HEK293 (cell line): ENCODE measurements around the gene FOXO1.

Experiments used
- CTCF ChIA-PET: fragments of 350-600 bp; formaldehyde crosslinking; extraction: SDS; loops from one replicate; lab custom pipeline; 2021; ENCODE audit warnings: antibody characterized with exemption; lab: Yijun Ruan, JAX
- POLR2A ChIA-PET: fragments of 300-600 bp; formaldehyde crosslinking; extraction: SDS; loops from one replicate; lab custom pipeline; 2020; ENCODE audit warnings: antibody characterized with exemption, inconsistent platforms; lab: Yijun Ruan, JAX
- H3K27ac ChIP-seq: fragments of 200-500 bp; sonication (Bioruptor generic); 2 replicates; pipeline ENCODE4 v1.5.1; 2014; ENCODE audit warnings: low read depth, low read length, control low read depth, inconsistent platforms; ENCODE audit errors: extremely low read depth
- H3K36me3 ChIP-seq, 2 experiments: fragments of 200-500 bp in 1 of 2; sonication (Bioruptor generic) in 1 of 2; 1 replicate in 1 of 2; 2 replicates in 1 of 2; pipeline ENCODE4 v1.5.1; 2014 to 2017; ENCODE audit warnings: inconsistent platforms in 2 of 2, low read length in 2 of 2; ENCODE audit not compliant: control insufficient read depth in 2 of 2, insufficient read depth in 1 of 2
- H3K4me1 ChIP-seq: fragments of 200-500 bp; sonication (Bioruptor generic); 2 replicates; pipeline ENCODE4 v1.5.1; 2014; ENCODE audit warnings: mild to moderate bottlenecking, low read length, inconsistent platforms; ENCODE audit not compliant: control insufficient read depth, insufficient read depth
- H3K4me3 ChIP-seq: 2 replicates; pipeline ENCODE4 v1.5.1; 2011; ENCODE audit warnings: low read depth, mild to moderate bottlenecking, control low read depth, low read length, moderate library complexity
- H3K9me3 ChIP-seq: fragments of 200-500 bp; sonication (Bioruptor generic); 2 replicates; pipeline ENCODE4 v1.5.1; 2014; ENCODE audit warnings: low read depth, low read length, inconsistent platforms; ENCODE audit not compliant: control insufficient read depth, insufficient read depth
- BCL11B ChIP-seq: fragments of 450-650 bp; formaldehyde crosslinking; IDR thresholded peaks from 2 replicates; pipeline ENCODE4 v1.5.1; 2016; ENCODE audit warnings: low read depth, missing biosample characterization, missing genetic modification characterization
- GLI4 ChIP-seq: fragments of 450-650 bp; formaldehyde crosslinking; IDR thresholded peaks from 2 replicates; pipeline ENCODE4 v1.5.1; 2016; ENCODE audit warnings: missing biosample characterization, missing genetic modification characterization
- IKZF3 ChIP-seq: fragments of 450-650 bp; IDR thresholded peaks from 2 replicates; pipeline ENCODE4 v1.5.0; 2018; ENCODE audit warnings: missing biosample characterization, mild to moderate bottlenecking, missing genetic modification characterization, moderate library complexity
- ZFP3 ChIP-seq: fragments of 450-650 bp; formaldehyde crosslinking; IDR thresholded peaks from 2 replicates; pipeline ENCODE4 v1.5.1; 2016; ENCODE audit warnings: low read depth, missing biosample characterization, missing genetic modification characterization
- ZFP41 ChIP-seq: fragments of 450-650 bp; formaldehyde crosslinking; IDR thresholded peaks from 2 replicates; pipeline ENCODE4 v1.5.1; 2016; ENCODE audit warnings: missing biosample characterization, missing genetic modification characterization, borderline replicate concordance
- ZNF169 ChIP-seq: fragments of 450-650 bp; formaldehyde crosslinking; IDR thresholded peaks from 2 replicates; pipeline ENCODE4 v1.5.1; 2016; ENCODE audit warnings: missing biosample characterization, missing genetic modification characterization
- ZNF174 ChIP-seq: fragments of 450-650 bp; formaldehyde crosslinking; IDR thresholded peaks from 2 replicates; pipeline ENCODE4 v1.5.0; 2017; ENCODE audit warnings: missing biosample characterization, mild to moderate bottlenecking, missing genetic modification characterization
- ZNF341 ChIP-seq: fragments of 450-650 bp; formaldehyde crosslinking; IDR thresholded peaks from 2 replicates; pipeline ENCODE4; 2016; ENCODE audit warnings: low read depth, missing biosample characterization, missing genetic modification characterization
- ZNF398 ChIP-seq: fragments of 450-650 bp; formaldehyde crosslinking; IDR thresholded peaks from 2 replicates; pipeline ENCODE4 v1.5.1; 2017; ENCODE audit warnings: missing biosample characterization, missing genetic modification characterization
- ZNF488 ChIP-seq: fragments of 450-650 bp; formaldehyde crosslinking; IDR thresholded peaks from 2 replicates; pipeline ENCODE4 v1.5.1; 2016; ENCODE audit warnings: missing biosample characterization, missing genetic modification characterization
- ZNF544 ChIP-seq: fragments of 450-650 bp; formaldehyde crosslinking; IDR thresholded peaks from 2 replicates; pipeline ENCODE4 v1.5.0; 2017; ENCODE audit warnings: missing biosample characterization, missing genetic modification characterization
- ZNF558 ChIP-seq: fragments of 450-650 bp; formaldehyde crosslinking; IDR thresholded peaks from 2 replicates; pipeline ENCODE4 v1.5.1; 2016; ENCODE audit warnings: missing biosample characterization, missing genetic modification characterization
- ZNF596 ChIP-seq: fragments of 450-650 bp; IDR thresholded peaks from 2 replicates; pipeline ENCODE4 v1.5.0; 2018; ENCODE audit warnings: missing biosample characterization, mild to moderate bottlenecking, missing genetic modification characterization, moderate library complexity
- ZNF624 ChIP-seq: fragments of 450-650 bp; formaldehyde crosslinking; IDR thresholded peaks from 2 replicates; pipeline ENCODE4 v1.5.1; 2017; ENCODE audit warnings: missing biosample characterization, missing genetic modification characterization
- ZNF658 ChIP-seq: fragments of 450-650 bp; formaldehyde crosslinking; IDR thresholded peaks from 2 replicates; pipeline ENCODE4; 2016; ENCODE audit warnings: missing biosample characterization, missing genetic modification characterization
- ZNF76 ChIP-seq: fragments of 450-650 bp; formaldehyde crosslinking; IDR thresholded peaks from 2 replicates; pipeline ENCODE4; 2016; ENCODE audit warnings: low read depth, missing biosample characterization, missing genetic modification characterization, borderline replicate concordance
- ZSCAN16 ChIP-seq: fragments of 450-650 bp; formaldehyde crosslinking; IDR thresholded peaks from 2 replicates; pipeline ENCODE4 v1.5.1; 2016; ENCODE audit warnings: missing biosample characterization, missing genetic modification characterization
- ZSCAN18 ChIP-seq: fragments of 450-650 bp; formaldehyde crosslinking; IDR thresholded peaks from 2 replicates; pipeline ENCODE4 v1.5.1; 2016; ENCODE audit warnings: missing biosample characterization, missing genetic modification characterization
- ZXDB ChIP-seq: fragments of 450-650 bp; formaldehyde crosslinking; IDR thresholded peaks from 2 replicates; pipeline ENCODE4 v1.5.1; 2016; ENCODE audit warnings: missing biosample characterization, missing genetic modification characterization

FOXO1 gene

GRCh38 chr13:40657307-40657706 is 9.1 kb downstream of the FOXO1 start:
- no peaks in the 10 kb centered on the region for H3K9me3 ChIP-seq
- ChIA-PET CTCF (interaction anchor here (0.7 to 1.1 kb wide), 2 partner anchors 11 to 385 kb away, joined by 3 read pairs; no protein-coding TSS in a partner anchor), POLR2A (no interaction called here)
- TF ChIP-seq ZNF596 (tag by site-specific recombination) (no peak), ZNF174 (tag by site-specific recombination) (no peak), ZNF76 (tag by site-specific recombination) (no peak)
- H3K36me3 ChIP-seq, result no peaks in the 10 kb centered on the region; a peak in 1 of 3 replicates
- H3K4me3 ChIP-seq, result no peak overlapping the region
- peaks cover 4% of the 10 kb centered on the region; the same call in 1 of the 2 replicates for H3K4me1 ChIP-seq
- H3K27ac ChIP-seq, result no peak overlapping the region

- Histone ChIP-seq H3K4me1 (peaks cover 4% of the 10 kb centered on the region; the same call in 1 of the 2 replicates), H3K36me3 (no peaks in the 10 kb centered on the region; a peak in 1 of 3 replicates), H3K9me3 (no peaks in the 10 kb centered on the region), H3K27ac (no peak overlapping the region), H3K4me3 (no peak overlapping the region)
- POLR2A ChIA-PET, result no interaction called here
- no peak for TF ChIP-seq ZFP41 (tag by site-specific recombination)
- TF ChIP-seq ZNF658 (tag by site-specific recombination), result no peak
- TF ChIP-seq ZXDB (tag by site-specific recombination), result no peak
- no peak for TF ChIP-seq ZNF169 (tag by site-specific recombination)
- TF ChIP-seq IKZF3 (tag by site-specific recombination), result no peak
- TF ChIP-seq ZSCAN18 (tag by site-specific recombination), result no peak
- TF ChIP-seq ZSCAN16 (tag by site-specific recombination), result no peak
- no peak for TF ChIP-seq GLI4 (tag by site-specific recombination)
- no peak for TF ChIP-seq ZNF624
- no peak for TF ChIP-seq ZNF596 (tag by site-specific recombination)
- TF ChIP-seq BCL11B, result no peak
- no peak for TF ChIP-seq ZNF488 (tag by site-specific recombination)
- TF ChIP-seq ZNF341 (tag by site-specific recombination), result no peak
- TF ChIP-seq ZFP3 (tag by site-specific recombination), result no peak
- no peak for TF ChIP-seq ZNF398
- no peak for TF ChIP-seq ZNF544 (tag by site-specific recombination)
- TF ChIP-seq ZNF558 (tag by site-specific recombination), result no peak
- CTCF ChIA-PET, result interaction anchor here (0.7 kb wide), 1 partner anchor 384 kb away, joined by 3 read pairs; no protein-coding TSS in a partner anchor
Observed at GRCh38 chr13:40656358-40656757, 10.1 kb downstream of the FOXO1 start.
